Neuron (in vitro differentiated cells): ENCODE measurements around the gene UST.
A peak's percentile ranks its signal among the peaks of the same experiment; 100 is the strongest.
"Not testable (repeated sequence)": the region's sequence is repeated elsewhere in the genome, so short reads cannot be mapped to it uniquely, and the experiment has no call there.

Source experiments
- H2AFZ ChIP-seq: one replicate; pipeline ENCODE4 v1.6.1; 2013; ENCODE audit warnings: low read depth, mild to moderate bottlenecking, inconsistent platforms, low read length, moderate library complexity
- H3K27me3 ChIP-seq: one replicate; pipeline ENCODE4 v1.6.1; 2013; ENCODE audit warnings: low read length; ENCODE audit not compliant: insufficient read depth
- H3K36me3 ChIP-seq: one replicate; pipeline ENCODE4 v1.6.1; 2013; ENCODE audit warnings: low read length; ENCODE audit not compliant: insufficient read depth
- H3K4me1 ChIP-seq: one replicate; pipeline ENCODE4 v1.6.1; 2013; ENCODE audit warnings: low read length; ENCODE audit not compliant: insufficient read depth
- H3K4me3 ChIP-seq: 2 replicates; pipeline ENCODE4 v1.5.1; 2013; ENCODE audit warnings: mild to moderate bottlenecking, low read length, moderate library complexity
- H3K9me3 ChIP-seq: one replicate; pipeline ENCODE4 v1.6.1; 2013; ENCODE audit warnings: low read length

Gene UST

GRCh38 chr6:148743476-148743875 is 3.4 kb upstream of the UST start:
- Histone ChIP-seq H3K27me3 (no peaks in the 10 kb centered on the region), H3K4me3 (no peak overlapping the region), H3K36me3 (no peaks in the 10 kb centered on the region), H2AFZ (no peak overlapping the region), H3K9me3 (no peaks in the 10 kb centered on the region), H3K4me1 (peaks cover 29% of the 10 kb centered on the region)

GRCh38 chr6:148745926-148746325 is 904 bp upstream of the UST start:
- no peaks in the 10 kb centered on the region for H3K36me3 ChIP-seq
- H3K27me3 ChIP-seq: no peaks in the 10 kb centered on the region
- H3K4me3 ChIP-seq: peak overlapping the region; percentile 82
- peak overlapping the region; percentile 85 for H2AFZ ChIP-seq
- H3K9me3 ChIP-seq: no peaks in the 10 kb centered on the region
- peaks cover 25% of the 10 kb centered on the region for H3K4me1 ChIP-seq

GRCh38 chr6:148747145-148747470 is 278 bp downstream of the UST start:
- Histone ChIP-seq H3K4me3 (peak overlapping the region; percentile 82), H3K9me3 (no peaks in the 10 kb centered on the region), H2AFZ (peak overlapping the region; percentile 82), H3K36me3 (no peaks in the 10 kb centered on the region), H3K27me3 (no peaks in the 10 kb centered on the region), H3K4me1 (peaks cover 15% of the 10 kb centered on the region)

- Histone ChIP-seq H3K4me1 (peaks cover 15% of the 10 kb centered on the region), H3K27me3 (no peaks in the 10 kb centered on the region), H3K4me3 (peak overlapping the region; percentile 82), H2AFZ (peak overlapping the region; percentile 82), H3K36me3 (no peaks in the 10 kb centered on the region), H3K9me3 (no peaks in the 10 kb centered on the region)
Observed at GRCh38 chr6:148747471-148748165, 788 bp downstream of the UST start.

GRCh38 chr6:148749674-148750073 is 2.8 kb downstream of the UST start:
- Histone ChIP-seq H2AFZ (no peak overlapping the region), H3K27me3 (no peaks in the 10 kb centered on the region), H3K36me3 (no peaks in the 10 kb centered on the region), H3K4me3 (peak overlapping the region; percentile 82), H3K4me1 (peaks cover 15% of the 10 kb centered on the region), H3K9me3 (no peaks in the 10 kb centered on the region)

GRCh38 chr6:148750838-148751792 is 4.3 kb downstream of the UST start:
- no peaks in the 10 kb centered on the region for H3K36me3 ChIP-seq
- no peak overlapping the region for H2AFZ ChIP-seq
- no peak overlapping the region for H3K4me3 ChIP-seq
- H3K27me3 ChIP-seq: no peaks in the 10 kb centered on the region
- peaks cover 12% of the 10 kb centered on the region for H3K4me1 ChIP-seq
- H3K9me3 ChIP-seq: no peaks in the 10 kb centered on the region

GRCh38 chr6:148751793-148752170 is 5.0 kb downstream of the UST start:
- no peak overlapping the region for H3K4me3 ChIP-seq
- H3K9me3 ChIP-seq: no peaks in the 10 kb centered on the region
- H2AFZ ChIP-seq: no peak overlapping the region
- H3K36me3 ChIP-seq: no peaks in the 10 kb centered on the region
- no peaks in the 10 kb centered on the region for H3K27me3 ChIP-seq
- H3K4me1 ChIP-seq: peaks cover 9% of the 10 kb centered on the region

- H3K4me3 ChIP-seq, H3K4me1 ChIP-seq, H3K9me3 ChIP-seq, H3K36me3 ChIP-seq, H2AFZ ChIP-seq, H3K27me3 ChIP-seq: not testable (repeated sequence)
Observed at GRCh38 chr6:148755379-148755778, 8.5 kb downstream of the UST start.

- Histone ChIP-seq H3K36me3 (no peaks in the 10 kb centered on the region), H2AFZ (no peak overlapping the region), H3K4me1 (peaks cover 29% of the 10 kb centered on the region), H3K27me3 (no peaks in the 10 kb centered on the region), H3K4me3 (no peak overlapping the region), H3K9me3 (no peaks in the 10 kb centered on the region)
Observed at GRCh38 chr6:148757944-148758480, 11.2 kb downstream of the UST start.

GRCh38 chr6:148758492-148758891 is 11.7 kb downstream of the UST start:
- peaks cover 29% of the 10 kb centered on the region for H3K4me1 ChIP-seq

GRCh38 chr6:148760258-148760534 is 13.4 kb downstream of the UST start:
- Histone ChIP-seq H3K4me1 (peaks cover 32% of the 10 kb centered on the region), H2AFZ (no peak overlapping the region), H3K36me3 (no peaks in the 10 kb centered on the region), H3K27me3 (no peaks in the 10 kb centered on the region), H3K9me3 (no peaks in the 10 kb centered on the region), H3K4me3 (no peak overlapping the region)

More at GRCh38 chr6:148758492-148758891, 11.7 kb downstream of the UST start:
- H3K4me3 ChIP-seq: no peak overlapping the region
- H2AFZ ChIP-seq: no peak overlapping the region
- no peaks in the 10 kb centered on the region for H3K27me3 ChIP-seq
- no peaks in the 10 kb centered on the region for H3K36me3 ChIP-seq
- H3K9me3 ChIP-seq: no peaks in the 10 kb centered on the region

- Histone ChIP-seq H3K36me3 (no peaks in the 10 kb centered on the region), H3K4me3 (no peak overlapping the region), H2AFZ (no peak overlapping the region), H3K4me1 (peaks cover 32% of the 10 kb centered on the region), H3K9me3 (no peaks in the 10 kb centered on the region), H3K27me3 (no peaks in the 10 kb centered on the region)
Observed at GRCh38 chr6:148760568-148761526, 14.0 kb downstream of the UST start.
